Nephron (organoid): ENCODE results near the gene PHETA1.

Source experiments
- H3K27ac Mint-ChIP-seq, 3 experiments: 2 replicates each; pipeline ENCODE4 v1.8.0; 2020; ENCODE audit warnings: mixed read lengths in 3 of 3, mild to moderate bottlenecking in 2 of 3, moderate library complexity in 1 of 3
- H3K27me3 Mint-ChIP-seq: 2 replicates; pipeline ENCODE4 v1.8.0; 2021; ENCODE audit warnings: low read depth, mild to moderate bottlenecking, moderate library complexity, mixed read lengths
- H3K36me3 Mint-ChIP-seq: 2 replicates; pipeline ENCODE4 v1.8.0; 2020; ENCODE audit warnings: low read depth, mixed read lengths
- H3K4me1 Mint-ChIP-seq: 2 replicates; pipeline ENCODE4 v1.8.0; 2020; ENCODE audit warnings: mixed read lengths
- H3K4me3 Mint-ChIP-seq, 3 experiments: 2 replicates each; pipeline ENCODE4 v1.8.0; 2020; ENCODE audit warnings: mild to moderate bottlenecking in 3 of 3, mixed read lengths in 3 of 3, moderate library complexity in 2 of 3
- H3K9me3 Mint-ChIP-seq: 2 replicates; pipeline ENCODE4 v1.8.0; 2020; ENCODE audit warnings: mixed read lengths
- CTCF ChIP-seq, 3 experiments: fragments of 200-600 bp; sonication (generic); IDR thresholded peaks; one replicate each; pipeline ENCODE4 v1.5.0; 2021; ENCODE audit warnings: antibody characterized with exemption in 3 of 3; ENCODE audit not compliant: unreplicated experiment in 3 of 3

PHETA1 gene

GRCh38 chr12:111361717-111362576 lies 6.9 kb downstream of the PHETA1 start:
- H3K27ac Mint-ChIP-seq = peak overlapping the region; percentile 51 to 76 (median 60)
- TF ChIP-seq CTCF (IDR thresholded peaks at IDR 0.05; ENCODE audit: unreplicated experiment in 3 of 3) = no peak
- peaks cover 15% of the 10 kb centered on the region for H3K36me3 Mint-ChIP-seq
- no peak overlapping the region for H3K4me3 Mint-ChIP-seq
- H3K27me3 Mint-ChIP-seq = no peaks in the 10 kb centered on the region
- no peaks in the 10 kb centered on the region for H3K9me3 Mint-ChIP-seq
- H3K4me1 Mint-ChIP-seq = peaks cover 11% of the 10 kb centered on the region

- H3K36me3 Mint-ChIP-seq = peaks cover 9% of the 10 kb centered on the region
- H3K4me1 Mint-ChIP-seq = peaks cover 11% of the 10 kb centered on the region
Observed at GRCh38 chr12:111361073-111361716, 7.7 kb downstream of the PHETA1 start.

GRCh38 chr12:111360325-111360930 lies 8.5 kb downstream of the PHETA1 start:
- Mint-ChIP-seq H3K27me3 (peaks cover 4% of the 10 kb centered on the region), H3K27ac (peak overlapping the region in 1 of 3 experiments; percentile 70), H3K4me1 (peaks cover 11% of the 10 kb centered on the region), H3K4me3 (no peak overlapping the region), H3K36me3 (peaks cover 3% of the 10 kb centered on the region), H3K9me3 (no peaks in the 10 kb centered on the region)
- no peak for TF ChIP-seq CTCF (IDR thresholded peaks at IDR 0.05; ENCODE audit: unreplicated experiment in 3 of 3)

More at GRCh38 chr12:111361073-111361716, 7.7 kb downstream of the PHETA1 start:
- Mint-ChIP-seq H3K27ac (peak overlapping the region; percentile 46 to 70 (median 63)), H3K9me3 (no peaks in the 10 kb centered on the region), H3K4me3 (peak overlapping the region in 1 of 3 experiments; percentile 8), H3K27me3 (peaks cover 2% of the 10 kb centered on the region)
- TF ChIP-seq CTCF (IDR thresholded peaks at IDR 0.05; ENCODE audit: unreplicated experiment in 3 of 3) = no peak

- Mint-ChIP-seq H3K36me3 (no peaks in the 10 kb centered on the region), H3K4me1 (peaks cover 11% of the 10 kb centered on the region), H3K4me3 (no peak overlapping the region), H3K9me3 (no peaks in the 10 kb centered on the region), H3K27ac (peak overlapping the region in 2 of 3 experiments; percentile 13 to 17), H3K27me3 (peaks cover 4% of the 10 kb centered on the region)
- no peak for TF ChIP-seq CTCF (IDR thresholded peaks at IDR 0.05; ENCODE audit: unreplicated experiment in 3 of 3)
Observed at GRCh38 chr12:111359914-111360276, 9.0 kb downstream of the PHETA1 start.

- no peak for TF ChIP-seq CTCF (IDR thresholded peaks at IDR 0.05; ENCODE audit: unreplicated experiment in 3 of 3)
- no peaks in the 10 kb centered on the region for H3K36me3 Mint-ChIP-seq
- no peaks in the 10 kb centered on the region for H3K9me3 Mint-ChIP-seq
- peak overlapping the region in 2 of 3 experiments; percentile 13 to 17 for H3K27ac Mint-ChIP-seq
- no peak overlapping the region for H3K4me3 Mint-ChIP-seq
- H3K4me1 Mint-ChIP-seq = peaks cover 11% of the 10 kb centered on the region
- peaks cover 4% of the 10 kb centered on the region for H3K27me3 Mint-ChIP-seq
Observed at GRCh38 chr12:111359231-111359913, 9.5 kb downstream of the PHETA1 start.
